ENCODE data around the gene SPOCK3. TPM values are rescaled to one million over a fixed set of nuclear protein-coding genes. Genes with fewer than 3 reads are reported as not detected.

The SPOCK3 gene
- total RNA-seq, 1 experiment from 2014 or later = 1.4 TPM

DNA sequence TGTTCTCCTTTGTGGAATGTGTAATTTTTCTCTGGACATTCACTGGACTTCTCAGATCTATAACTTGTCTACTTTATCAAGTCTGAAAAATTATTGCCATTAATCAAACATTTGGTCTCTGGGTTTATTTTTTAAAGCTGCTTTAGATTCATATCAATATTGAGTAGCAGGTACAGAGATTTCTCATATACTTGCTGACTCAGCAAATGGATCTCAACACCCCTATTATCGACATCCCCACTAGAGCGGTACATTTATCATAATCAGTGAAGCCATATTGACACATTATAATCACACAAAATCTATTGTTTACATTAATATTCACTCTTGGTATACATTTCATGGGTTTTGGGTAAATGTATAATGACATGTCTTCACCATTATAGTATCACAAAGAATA, 268.7 kb downstream of the SPOCK3 start:
- no TSS peak for BruUV-seq (replicated peaks)
- Histone ChIP-seq H3K4me1 (ENCODE audit: control insufficient read depth, insufficient read depth, low read length) (no peaks in the 10 kb centered on the region), H3K36me3 (ENCODE audit: control insufficient read depth, insufficient read depth, low read length) (no peaks in the 10 kb centered on the region), H3K9me3 (ENCODE audit: control insufficient read depth, insufficient read depth, low read depth, low read length) (no peaks in the 10 kb centered on the region), H3K27ac (ENCODE audit: low read length) (no peak overlapping the region), H3K27me3 (ENCODE audit: control insufficient read depth, insufficient read depth, low read length) (no peaks in the 10 kb centered on the region), H3K4me3 (ENCODE audit: low read depth in 2 of 2, low read length in 2 of 2) (no peak overlapping the region)
- intact Hi-C loops (cut with micrococcal nuclease; ENCODE audit: unreplicated experiment) (no loop called here), in situ Hi-C loops (cut with HindIII; ENCODE audit: low pct_unique_long_range_greater_than_20kb, low sequenced_read_pairs) (no loop called here)
- TF ChIP-seq SIN3A (IDR thresholded peaks at IDR 0.05; ENCODE audit: borderline replicate concordance, insufficient read depth, low read depth, low read length) (no peak), TCF7L2 (IDR thresholded peaks at IDR 0.05; ENCODE audit: low read depth, low read length) (no peak), POLR2AphosphoS5 (IDR thresholded peaks at IDR 0.05; ENCODE audit: low read depth, low read length) (no peak)
- TF ChIP-seq, protein P1, sequence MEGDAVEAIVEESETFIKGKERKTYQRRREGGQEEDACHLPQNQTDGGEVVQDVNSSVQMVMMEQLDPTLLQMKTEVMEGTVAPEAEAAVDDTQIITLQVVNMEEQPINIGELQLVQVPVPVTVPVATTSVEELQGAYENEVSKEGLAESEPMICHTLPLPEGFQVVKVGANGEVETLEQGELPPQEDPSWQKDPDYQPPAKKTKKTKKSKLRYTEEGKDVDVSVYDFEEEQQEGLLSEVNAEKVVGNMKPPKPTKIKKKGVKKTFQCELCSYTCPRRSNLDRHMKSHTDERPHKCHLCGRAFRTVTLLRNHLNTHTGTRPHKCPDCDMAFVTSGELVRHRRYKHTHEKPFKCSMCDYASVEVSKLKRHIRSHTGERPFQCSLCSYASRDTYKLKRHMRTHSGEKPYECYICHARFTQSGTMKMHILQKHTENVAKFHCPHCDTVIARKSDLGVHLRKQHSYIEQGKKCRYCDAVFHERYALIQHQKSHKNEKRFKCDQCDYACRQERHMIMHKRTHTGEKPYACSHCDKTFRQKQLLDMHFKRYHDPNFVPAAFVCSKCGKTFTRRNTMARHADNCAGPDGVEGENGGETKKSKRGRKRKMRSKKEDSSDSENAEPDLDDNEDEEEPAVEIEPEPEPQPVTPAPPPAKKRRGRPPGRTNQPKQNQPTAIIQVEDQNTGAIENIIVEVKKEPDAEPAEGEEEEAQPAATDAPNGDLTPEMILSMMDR (IDR thresholded peaks at IDR 0.05) = no peak
- TF ChIP-seq, protein P2, sequence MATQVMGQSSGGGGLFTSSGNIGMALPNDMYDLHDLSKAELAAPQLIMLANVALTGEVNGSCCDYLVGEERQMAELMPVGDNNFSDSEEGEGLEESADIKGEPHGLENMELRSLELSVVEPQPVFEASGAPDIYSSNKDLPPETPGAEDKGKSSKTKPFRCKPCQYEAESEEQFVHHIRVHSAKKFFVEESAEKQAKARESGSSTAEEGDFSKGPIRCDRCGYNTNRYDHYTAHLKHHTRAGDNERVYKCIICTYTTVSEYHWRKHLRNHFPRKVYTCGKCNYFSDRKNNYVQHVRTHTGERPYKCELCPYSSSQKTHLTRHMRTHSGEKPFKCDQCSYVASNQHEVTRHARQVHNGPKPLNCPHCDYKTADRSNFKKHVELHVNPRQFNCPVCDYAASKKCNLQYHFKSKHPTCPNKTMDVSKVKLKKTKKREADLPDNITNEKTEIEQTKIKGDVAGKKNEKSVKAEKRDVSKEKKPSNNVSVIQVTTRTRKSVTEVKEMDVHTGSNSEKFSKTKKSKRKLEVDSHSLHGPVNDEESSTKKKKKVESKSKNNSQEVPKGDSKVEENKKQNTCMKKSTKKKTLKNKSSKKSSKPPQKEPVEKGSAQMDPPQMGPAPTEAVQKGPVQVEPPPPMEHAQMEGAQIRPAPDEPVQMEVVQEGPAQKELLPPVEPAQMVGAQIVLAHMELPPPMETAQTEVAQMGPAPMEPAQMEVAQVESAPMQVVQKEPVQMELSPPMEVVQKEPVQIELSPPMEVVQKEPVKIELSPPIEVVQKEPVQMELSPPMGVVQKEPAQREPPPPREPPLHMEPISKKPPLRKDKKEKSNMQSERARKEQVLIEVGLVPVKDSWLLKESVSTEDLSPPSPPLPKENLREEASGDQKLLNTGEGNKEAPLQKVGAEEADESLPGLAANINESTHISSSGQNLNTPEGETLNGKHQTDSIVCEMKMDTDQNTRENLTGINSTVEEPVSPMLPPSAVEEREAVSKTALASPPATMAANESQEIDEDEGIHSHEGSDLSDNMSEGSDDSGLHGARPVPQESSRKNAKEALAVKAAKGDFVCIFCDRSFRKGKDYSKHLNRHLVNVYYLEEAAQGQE (IDR thresholded peaks at IDR 0.05; ENCODE audit: insufficient read depth in 1 of 2, low read depth in 2 of 2, low read length in 1 of 2) = no peak
- ChIA-PET CTCF (no interaction called here), POLR2A (no interaction called here)
- ATAC-seq (no peak), DNase-seq (ENCODE audit: low read depth, low spot score) (no peak)

DNA sequence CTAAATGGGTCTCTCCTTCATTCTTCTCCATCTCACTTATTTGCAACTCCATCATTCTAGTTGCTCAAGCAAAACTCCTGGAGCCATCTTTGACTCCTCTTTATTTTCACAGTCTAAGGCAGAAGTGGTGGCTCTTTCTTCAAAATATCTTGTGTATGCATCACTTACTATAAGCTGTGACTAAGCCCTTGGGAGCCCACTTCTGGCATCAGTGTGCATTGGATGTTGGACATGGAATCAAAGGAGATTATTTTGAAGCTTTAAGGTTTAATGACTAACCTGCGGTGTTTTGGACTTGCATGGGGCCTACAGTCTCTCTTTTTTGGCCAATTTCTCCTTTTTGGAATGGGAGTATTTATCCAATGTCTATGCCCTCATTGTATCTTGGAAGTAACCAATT, 276.8 kb downstream of the SPOCK3 start:
- intact Hi-C loops (cut with micrococcal nuclease; ENCODE audit: unreplicated experiment) = no loop called here
- no TSS peak for BruUV-seq (replicated peaks)
- ChIA-PET POLR2A (no interaction called here), CTCF (no interaction called here)
- TF ChIP-seq POLR2AphosphoS5 (IDR thresholded peaks at IDR 0.05; ENCODE audit: low read depth, low read length) = no peak
- TF ChIP-seq, protein P2 (IDR thresholded peaks at IDR 0.05; ENCODE audit: insufficient read depth in 1 of 2, low read depth in 2 of 2, low read length in 1 of 2) = no peak
- no peak for TF ChIP-seq TCF7L2 (IDR thresholded peaks at IDR 0.05; ENCODE audit: low read depth, low read length)
- TF ChIP-seq, protein P1 (IDR thresholded peaks at IDR 0.05) = no peak
- TF ChIP-seq SIN3A (IDR thresholded peaks at IDR 0.05; ENCODE audit: borderline replicate concordance, insufficient read depth, low read depth, low read length) = no peak
- H3K4me3 ChIP-seq (ENCODE audit: low read depth in 2 of 2, low read length in 2 of 2) = no peak overlapping the region
- DNase-seq (ENCODE audit: low read depth, low spot score) = no peak
- ATAC-seq = no peak
- no peaks in the 10 kb centered on the region for H3K4me1 ChIP-seq (ENCODE audit: control insufficient read depth, insufficient read depth, low read length)
- no peaks in the 10 kb centered on the region for H3K36me3 ChIP-seq (ENCODE audit: control insufficient read depth, insufficient read depth, low read length)
- H3K9me3 ChIP-seq (ENCODE audit: control insufficient read depth, insufficient read depth, low read depth, low read length) = no peaks in the 10 kb centered on the region
- H3K27ac ChIP-seq (ENCODE audit: low read length) = no peak overlapping the region
- no peaks in the 10 kb centered on the region for H3K27me3 ChIP-seq (ENCODE audit: control insufficient read depth, insufficient read depth, low read length)
- in situ Hi-C loops (cut with HindIII; ENCODE audit: low pct_unique_long_range_greater_than_20kb, low sequenced_read_pairs) = no loop called here

Data from Panc1 (cell line).